WI38 (cell line): ENCODE results near the gene SLC6A9.

Experiments used
- H3K4me3 ChIP-seq: 2 replicates; pipeline ENCODE4 v1.5.1; 2011; ENCODE audit warnings: low read depth, mild to moderate bottlenecking, control low read depth, low read length
- TF ChIP-seq, protein P1 (sequence below): IDR thresholded peaks from 2 replicates; pipeline ENCODE4 v1.5.1; 2012; ENCODE audit warnings: low read depth, mild to moderate bottlenecking, control low read depth, low read length

SLC6A9 gene

DNA sequence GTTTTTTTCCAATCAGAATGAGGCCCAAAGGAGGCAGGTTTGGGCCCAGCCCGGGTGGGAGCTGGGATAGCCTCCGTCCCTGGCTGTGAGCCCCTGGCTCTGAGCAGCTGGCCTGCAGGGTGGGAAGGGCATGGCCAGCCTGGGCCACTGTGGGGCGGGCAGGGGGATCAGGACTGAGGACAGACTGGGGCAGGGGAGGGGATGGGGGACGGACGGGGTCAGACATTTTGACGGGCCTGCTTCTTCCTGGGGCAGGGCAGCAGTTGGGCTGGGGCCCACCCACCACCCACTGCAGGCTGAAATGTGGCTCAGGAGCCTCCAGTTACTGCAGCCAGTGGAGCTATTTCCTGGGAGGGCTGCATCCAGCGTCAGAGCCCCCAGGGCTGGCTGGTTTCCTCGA is 2.5 kb upstream of the SLC6A9 start:
- TF ChIP-seq, protein P1, sequence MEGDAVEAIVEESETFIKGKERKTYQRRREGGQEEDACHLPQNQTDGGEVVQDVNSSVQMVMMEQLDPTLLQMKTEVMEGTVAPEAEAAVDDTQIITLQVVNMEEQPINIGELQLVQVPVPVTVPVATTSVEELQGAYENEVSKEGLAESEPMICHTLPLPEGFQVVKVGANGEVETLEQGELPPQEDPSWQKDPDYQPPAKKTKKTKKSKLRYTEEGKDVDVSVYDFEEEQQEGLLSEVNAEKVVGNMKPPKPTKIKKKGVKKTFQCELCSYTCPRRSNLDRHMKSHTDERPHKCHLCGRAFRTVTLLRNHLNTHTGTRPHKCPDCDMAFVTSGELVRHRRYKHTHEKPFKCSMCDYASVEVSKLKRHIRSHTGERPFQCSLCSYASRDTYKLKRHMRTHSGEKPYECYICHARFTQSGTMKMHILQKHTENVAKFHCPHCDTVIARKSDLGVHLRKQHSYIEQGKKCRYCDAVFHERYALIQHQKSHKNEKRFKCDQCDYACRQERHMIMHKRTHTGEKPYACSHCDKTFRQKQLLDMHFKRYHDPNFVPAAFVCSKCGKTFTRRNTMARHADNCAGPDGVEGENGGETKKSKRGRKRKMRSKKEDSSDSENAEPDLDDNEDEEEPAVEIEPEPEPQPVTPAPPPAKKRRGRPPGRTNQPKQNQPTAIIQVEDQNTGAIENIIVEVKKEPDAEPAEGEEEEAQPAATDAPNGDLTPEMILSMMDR: no peak
- H3K4me3 ChIP-seq: no peak overlapping the region

DNA sequence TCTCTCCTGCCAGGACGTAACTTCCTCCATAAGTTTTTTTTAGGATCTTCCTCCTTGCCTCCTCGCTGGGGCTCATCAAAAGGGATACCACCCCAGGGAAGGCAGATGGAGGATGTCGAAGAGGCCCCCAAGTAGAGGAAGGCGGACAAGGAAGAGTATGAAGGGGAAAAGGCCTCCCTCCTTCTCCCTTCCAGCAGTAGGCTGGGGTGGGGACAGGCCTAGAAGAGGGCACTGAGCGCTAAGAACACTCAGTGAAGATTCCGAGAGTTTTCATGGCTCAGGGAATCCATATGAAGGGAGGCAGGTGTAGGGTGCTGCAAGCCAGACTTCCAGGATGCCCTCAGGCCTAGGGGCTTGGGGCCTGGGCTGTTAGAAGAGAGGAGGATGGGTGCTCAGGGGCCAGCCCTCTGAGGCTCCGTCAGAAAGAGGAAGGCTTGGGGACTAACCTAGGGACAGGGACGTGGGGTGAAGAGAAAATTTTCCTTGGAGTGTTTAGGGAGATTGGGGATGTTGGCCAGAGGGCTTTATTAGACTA is 1.8 kb upstream of the SLC6A9 start:
- TF ChIP-seq, protein P1: no peak
- no peak overlapping the region for H3K4me3 ChIP-seq

DNA sequence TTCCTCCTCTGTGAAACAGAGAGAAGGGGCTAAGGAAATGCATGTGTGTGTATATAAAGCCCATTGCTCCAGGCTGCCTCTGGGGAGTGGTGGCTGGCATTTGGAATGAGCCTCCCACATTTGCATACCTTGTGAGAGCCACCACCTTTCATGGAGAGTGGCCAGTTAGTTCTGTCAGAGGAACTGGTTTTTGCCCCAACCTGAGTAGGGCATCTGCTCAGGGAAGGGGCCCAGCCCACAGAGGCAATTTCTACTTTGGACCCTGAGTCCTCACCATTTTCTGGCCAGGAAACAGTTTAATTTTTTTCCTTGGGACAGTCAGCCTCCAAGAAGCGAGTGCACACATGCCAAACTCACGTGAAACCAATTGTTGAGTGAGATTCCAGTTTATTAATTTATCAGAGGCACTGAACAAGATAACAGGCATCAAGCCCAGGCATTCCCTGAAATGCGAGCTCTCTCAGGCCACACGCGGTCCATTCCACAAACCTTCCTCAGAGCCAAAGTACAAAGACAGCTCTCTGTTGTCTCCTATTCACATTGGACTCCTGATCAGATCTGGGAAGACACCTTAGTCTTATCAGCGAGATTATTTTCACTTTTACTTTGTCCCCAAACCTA is 1.0 kb upstream of the SLC6A9 start:
- TF ChIP-seq, protein P1: no peak
- no peak overlapping the region for H3K4me3 ChIP-seq

DNA sequence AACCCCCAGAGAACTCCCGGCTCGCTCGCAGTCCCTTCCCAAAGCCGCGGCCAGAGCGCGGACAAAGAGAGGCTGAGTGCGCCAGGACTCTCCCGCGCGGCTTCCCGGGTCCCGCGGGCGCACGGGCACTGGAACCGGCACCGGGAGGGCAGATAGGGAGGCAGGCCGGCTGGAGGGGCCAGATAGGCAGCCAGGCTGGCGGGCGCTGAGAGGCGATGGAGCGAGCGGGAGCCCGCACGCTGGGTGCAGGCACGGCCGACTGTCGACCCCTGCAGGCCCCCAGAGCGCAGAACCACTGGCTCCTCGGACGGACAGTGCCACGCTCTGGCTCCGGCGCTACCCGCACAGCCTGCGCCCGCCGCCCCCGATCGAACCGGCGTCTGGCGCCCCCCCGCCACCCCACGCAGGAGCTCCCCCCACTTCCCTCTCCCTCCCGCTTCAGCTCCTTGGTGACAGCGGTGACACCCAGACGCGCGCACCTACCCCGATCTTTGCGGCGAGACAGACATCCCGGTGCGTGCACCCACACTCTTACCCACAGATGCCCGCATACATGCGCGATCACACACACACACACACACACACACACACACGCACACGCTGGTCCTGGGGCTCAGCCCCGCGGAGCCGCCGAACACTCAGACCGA is 534 bp downstream of the SLC6A9 start:
- TF ChIP-seq, protein P1: no peak

DNA sequence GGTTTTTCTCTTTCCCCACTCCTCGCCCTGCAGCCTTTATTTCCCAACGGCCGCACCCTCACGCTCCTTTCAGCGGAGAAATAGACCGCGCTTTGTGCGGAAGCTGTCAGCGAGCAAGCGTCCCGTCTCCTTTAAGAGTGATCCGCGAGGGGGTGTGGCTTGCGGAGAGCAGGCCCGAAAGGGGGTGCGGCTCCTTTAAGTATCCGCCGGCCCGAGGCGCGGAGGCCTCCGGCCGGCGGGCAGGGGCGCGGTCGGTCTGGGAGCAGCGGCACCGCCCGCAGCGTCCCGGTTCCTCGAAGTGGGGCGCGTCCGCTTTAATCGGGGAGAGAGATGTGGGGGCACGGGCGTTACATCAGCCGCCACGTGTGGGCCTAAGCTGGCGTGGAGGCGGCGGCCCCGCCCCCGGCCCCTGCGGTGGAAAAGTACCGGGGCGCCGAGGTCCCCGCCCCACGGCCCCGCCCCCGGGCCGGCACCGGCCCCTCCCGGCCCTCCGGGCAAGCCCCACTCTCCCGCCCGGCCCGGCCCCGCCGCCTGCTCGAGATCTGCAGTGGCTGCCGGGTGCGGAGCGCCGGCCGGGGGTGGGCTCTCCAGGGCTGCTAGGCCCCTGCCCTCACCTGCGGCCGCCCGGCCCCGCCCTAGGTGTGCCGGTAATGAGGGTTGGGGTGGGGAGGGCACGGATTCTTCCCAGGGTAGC is 1.2 kb downstream of the SLC6A9 start:
- peak overlapping the region; percentile 83 for H3K4me3 ChIP-seq
- TF ChIP-seq, protein P1: no peak

More for the DNA sequence above, 534 bp downstream of the SLC6A9 start:
- H3K4me3 ChIP-seq: peak overlapping the region; percentile 83

DNA sequence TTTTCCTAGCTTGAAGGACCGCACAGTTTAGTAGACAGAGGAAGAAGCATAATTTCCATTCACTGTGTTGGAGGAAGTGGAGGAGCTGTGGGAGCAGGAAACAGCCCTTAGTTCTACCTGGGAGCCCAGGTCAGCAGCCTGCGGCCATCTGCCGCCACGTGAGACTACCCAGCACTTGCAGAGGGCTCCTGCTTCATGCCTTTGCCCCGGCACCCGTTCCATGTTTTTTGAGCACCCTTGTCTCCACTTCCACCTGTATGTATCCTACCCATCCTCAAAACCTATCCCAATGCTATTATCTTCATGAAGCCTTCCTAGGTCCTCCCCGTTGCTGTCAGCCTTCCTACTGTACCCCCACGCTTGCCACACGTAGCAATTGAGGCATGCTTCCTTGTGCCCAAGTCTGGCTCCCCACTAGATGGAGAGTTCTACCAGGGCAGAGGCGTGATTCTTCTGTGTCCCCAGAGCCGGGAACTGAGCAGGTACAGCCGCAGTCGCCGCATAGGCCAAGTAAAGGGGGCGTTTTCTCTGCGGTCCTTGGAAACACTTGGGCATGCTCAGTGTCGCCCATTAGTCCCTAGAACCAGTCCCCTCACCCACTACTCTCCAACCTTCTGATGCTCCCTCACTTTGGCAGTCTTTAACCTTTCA is 1.9 kb downstream of the SLC6A9 start:
- H3K4me3 ChIP-seq: peak overlapping the region; percentile 83

More for the DNA sequence above, 1.9 kb downstream of the SLC6A9 start:
- TF ChIP-seq, protein P1: no peak
